Forelimb muscle (tissue), 1 donor: ENCODE data around the gene MOGAT3. TPM values are rescaled to one million over a fixed set of nuclear protein-coding genes. Genes with fewer than 3 reads are reported as not detected.

Source experiments
- DNase-seq: peaks from one replicate; pipeline ENCODE4 v3.0.0-alpha.2; 2013; ENCODE audit warnings: low read depth
- polyA plus RNA-seq: library from polyadenylated mRNA; unstranded; fragments of 120-200 nt; gene quantifications from one replicate; pipeline ENCODE4 v1.2.1, GENCODE V29; 2013; ENCODE audit not compliant: insufficient read length

MOGAT3 gene
- polyA plus RNA-seq, 1 donor: not detected

DNA sequence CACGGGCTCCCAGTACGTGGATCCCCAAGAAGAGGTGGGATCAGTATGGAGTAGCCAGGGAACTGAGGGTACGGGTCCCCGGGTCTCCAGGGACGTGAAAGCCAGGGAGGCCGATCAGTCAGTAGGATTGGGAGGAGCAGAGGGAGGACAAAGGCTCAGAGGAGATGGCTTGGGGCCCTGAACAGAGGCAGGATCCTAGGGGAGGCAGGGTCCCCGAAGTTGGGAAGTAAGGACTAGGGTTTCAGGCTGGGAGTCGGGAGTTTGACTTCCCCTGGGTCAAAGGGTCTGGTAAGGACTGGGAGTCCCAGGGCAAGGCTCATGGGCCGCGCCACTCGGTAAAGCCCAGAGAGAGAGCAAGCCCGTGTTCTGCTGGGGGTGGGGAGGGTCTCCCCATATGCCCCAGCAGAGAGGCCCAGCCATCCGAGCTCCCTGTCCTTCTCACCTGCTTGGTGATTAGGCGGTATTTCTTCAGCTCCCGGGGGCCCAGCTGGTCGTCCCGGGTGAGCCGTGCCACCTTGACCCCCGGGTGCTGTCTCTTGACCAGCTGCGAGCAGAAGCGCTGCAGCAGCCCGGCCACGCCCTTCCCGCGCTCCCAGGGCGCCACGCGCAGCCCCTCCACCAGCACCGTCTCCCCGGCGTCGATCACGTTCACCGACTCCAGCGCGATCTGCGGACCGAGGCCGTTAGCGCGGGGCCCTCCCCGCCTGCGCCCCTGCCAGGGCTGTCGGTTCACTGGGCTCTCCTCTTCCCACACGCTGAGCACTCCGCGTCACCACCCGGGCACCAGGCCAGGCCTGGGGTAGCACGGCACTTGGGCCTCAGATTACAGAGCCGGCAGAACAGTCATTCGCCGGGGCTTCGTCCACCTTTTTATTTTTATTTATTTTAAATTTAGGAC is 27.7 kb downstream of the MOGAT3 start:
- DNase-seq: no peak

GRCh38 chr7:101172005-101172853 is 28.6 kb downstream of the MOGAT3 start:
- DNase-seq: no peak

DNA sequence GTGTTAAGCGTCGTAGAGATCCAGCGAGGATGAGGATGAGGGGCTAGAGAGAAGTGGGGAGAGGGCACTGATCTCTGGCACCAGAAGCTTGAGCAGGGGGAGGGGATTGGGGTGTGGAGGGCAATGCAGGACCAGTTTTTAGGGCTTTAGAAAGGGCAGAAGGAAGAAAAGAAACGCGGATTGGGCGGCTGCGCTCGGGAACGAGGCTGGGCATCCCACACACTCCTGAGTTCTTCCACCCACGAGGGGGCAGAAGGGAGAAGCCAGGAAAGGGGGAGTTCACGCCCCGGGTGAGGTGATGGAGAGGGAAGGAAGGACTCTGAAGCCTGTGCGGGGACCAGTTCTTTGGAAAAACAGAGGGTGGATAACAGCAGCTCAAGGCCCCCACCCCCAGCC is 29.4 kb downstream of the MOGAT3 start:
- no peak for DNase-seq

DNA sequence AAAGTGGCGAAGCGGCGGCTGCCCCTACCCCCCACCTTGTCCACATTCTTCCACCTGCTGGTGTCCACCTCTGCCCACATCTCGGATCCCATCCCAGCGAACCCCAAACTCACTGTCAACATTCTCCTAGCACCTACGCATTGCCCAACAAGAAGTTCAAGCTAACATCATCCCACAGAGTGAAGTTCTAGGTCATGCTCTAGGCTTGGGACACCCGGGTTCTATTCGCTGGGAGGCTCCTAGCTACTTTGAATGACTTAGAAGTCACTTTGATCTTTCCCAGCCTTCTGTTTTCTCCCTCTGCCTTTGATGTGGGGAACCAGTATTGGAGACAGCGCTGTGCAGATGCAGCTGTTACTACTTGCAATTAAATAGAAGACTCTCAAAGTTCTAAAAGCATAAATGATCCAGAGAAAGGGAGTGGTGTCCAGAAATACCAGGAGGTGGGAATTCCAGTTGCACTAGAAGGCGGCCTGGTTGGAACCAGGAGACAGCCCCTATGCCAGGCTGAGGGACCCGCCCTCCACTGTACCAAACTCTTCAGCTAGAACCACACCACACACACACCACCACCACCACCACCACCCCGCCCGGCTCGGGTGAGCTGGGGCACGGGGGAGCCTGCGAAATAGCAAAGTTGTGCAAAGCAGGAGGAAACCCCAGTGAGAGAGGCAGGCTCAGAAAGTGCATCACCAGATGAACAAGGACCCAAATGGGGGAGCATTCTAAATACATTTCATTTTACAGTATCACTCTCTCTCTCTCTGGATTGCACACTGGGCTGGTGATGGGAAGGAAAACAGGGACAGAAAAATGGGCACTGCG is 30.0 kb downstream of the MOGAT3 start:
- DNase-seq: no peak

DNA sequence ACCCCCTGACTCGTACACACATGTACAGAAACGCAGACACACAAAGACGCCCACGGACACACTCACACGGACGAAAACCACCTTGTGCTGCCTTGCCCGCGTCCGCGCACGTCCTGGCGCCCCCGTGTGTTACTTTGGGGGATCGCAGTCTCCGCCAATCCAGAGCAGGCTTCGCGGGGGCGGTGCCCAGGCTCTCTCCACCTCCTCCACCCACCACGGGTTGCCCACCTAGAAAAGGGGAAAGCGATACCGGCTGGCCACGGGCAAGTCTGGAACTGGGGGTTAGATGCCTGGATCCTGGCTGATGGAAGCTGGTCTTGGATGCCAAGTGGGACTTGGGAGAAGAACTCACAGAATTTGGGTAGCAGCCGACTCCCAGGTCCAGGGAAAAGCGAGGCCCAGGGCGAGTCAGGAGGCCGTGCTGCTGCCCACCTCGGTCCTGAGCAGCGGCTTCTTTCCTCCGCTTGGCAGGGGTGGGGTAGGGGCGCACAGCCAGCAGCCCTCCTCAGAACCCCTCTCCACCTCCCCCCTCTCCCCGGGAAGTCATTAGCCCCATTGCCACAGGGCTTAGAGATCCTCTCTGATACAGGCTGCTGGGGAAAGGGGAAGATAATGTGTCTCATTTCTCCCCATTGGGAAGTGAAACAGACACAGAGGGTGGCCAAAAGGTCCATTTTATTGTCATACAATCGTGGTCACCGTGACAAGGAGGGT is 30.8 kb downstream of the MOGAT3 start:
- DNase-seq: no peak

DNA sequence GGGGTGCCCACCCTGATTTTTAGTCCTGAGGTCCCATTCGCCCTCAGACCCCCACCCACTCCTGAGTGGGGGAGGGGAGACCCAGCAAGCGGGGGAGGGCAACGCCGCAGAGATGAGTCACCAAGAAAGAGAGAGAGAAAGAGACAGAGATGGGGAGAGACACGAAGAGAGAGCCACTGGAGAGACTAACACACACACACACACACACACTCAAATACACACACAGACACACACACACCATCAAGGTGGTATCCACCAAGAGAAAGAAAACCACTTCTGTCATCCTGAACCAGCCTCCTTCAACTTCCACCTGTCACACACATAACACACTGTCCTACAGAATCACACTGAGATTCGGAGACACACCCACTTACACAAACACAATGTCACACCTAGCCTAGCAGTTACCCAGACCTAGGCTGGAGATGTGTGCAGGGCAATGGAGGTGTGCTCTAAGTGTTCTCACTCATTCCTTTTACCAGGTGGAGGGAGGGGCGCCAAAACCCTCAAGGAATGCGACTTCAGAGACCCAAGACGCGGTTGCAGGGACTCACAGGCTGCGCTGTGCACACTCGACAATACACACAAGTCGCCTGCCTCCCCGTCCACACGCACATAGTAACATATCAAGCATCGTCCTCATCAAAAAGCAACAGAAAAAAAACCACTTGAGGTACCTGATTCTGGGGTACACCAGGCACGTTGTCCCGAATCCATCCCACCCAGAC is 31.6 kb downstream of the MOGAT3 start:
- no peak for DNase-seq

- no peak for DNase-seq
Measured at GRCh38 chr7:101168412-101169049, 32.3 kb downstream of the MOGAT3 start.

DNA sequence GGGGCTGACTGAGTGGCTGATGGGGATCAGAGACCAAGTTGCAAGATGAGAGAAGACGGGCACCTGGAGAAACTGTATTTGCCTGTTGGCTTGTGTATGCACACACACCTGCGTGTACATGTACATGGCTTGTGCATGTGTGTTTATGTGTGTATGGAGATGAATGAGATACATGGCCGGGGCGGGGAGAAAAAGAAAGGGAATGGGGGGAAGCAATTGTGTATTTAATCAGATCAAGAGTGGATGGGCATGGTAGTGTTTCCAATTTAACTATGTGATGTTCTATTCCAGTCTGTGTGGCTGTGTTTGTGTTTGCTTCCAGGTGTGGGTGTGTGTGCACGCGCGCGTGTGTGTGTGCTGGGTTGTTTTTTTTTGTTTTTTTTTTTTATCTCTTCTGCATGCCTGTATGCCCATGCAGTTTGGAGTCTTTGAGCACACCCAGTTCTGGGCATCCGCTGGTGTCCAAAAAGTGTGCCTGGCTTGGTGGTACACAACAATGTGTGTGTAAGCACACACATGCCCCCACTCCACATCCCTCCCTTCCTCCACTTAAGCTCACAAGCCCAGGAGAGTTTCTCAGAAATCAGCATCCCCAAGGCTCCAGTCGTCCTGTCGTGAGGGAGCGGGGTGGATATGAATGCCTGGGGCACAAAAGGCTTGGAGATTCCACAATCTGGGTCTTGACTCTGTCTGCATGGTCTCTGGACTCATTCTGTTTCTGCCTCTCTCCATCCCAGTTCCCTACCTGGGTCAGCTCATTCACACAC is 33.0 kb downstream of the MOGAT3 start:
- no peak for DNase-seq

DNA sequence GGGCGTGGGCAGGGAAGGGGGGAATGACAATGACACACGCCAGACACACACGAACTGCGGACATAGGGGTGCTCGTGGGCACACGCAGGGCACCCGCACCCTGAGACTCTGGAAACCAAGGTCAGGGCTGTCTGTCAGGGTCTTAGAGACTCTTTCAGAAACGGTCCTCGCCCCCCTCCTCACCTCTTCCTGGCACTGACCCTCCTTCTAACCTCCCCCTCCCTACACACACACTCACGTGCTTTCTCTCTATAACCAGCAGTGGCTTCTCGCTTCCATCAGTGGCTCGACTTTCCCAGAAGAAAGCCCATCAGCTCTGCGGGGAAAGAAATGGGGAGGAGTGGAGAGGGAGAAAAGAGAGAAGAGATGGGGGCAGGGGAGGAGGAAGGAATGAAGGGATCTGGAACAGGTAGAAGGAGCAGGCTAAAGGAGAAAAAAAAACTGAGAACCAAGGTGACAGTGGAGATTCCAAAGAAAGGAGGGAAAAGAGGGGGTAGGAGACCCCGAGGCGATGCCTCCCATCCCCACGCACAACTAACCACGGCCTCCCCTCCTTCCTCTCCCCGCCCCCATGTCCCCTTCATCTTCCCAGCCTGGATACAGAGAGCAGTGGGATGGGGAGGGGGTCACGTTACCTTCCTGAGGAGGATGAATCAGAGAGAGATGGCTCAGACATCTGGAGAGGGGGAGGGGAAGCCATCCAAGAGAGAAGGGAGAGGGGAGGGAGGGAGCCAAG is 33.8 kb downstream of the MOGAT3 start:
- no peak for DNase-seq

DNA sequence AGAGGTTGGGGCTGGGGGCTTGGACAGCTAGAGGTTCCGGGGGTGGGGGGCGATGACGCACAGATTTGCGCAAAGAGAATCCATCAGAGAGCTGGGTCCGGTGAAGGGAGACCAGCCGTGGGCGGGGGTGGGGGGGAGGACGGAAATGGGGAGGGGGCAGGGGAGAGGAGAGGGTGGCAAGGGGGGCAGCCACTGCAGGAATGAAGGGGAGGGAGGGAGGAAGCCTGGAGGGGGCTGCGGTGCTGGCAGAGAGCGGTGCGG is 34.3 kb downstream of the MOGAT3 start:
- DNase-seq: no peak

DNA sequence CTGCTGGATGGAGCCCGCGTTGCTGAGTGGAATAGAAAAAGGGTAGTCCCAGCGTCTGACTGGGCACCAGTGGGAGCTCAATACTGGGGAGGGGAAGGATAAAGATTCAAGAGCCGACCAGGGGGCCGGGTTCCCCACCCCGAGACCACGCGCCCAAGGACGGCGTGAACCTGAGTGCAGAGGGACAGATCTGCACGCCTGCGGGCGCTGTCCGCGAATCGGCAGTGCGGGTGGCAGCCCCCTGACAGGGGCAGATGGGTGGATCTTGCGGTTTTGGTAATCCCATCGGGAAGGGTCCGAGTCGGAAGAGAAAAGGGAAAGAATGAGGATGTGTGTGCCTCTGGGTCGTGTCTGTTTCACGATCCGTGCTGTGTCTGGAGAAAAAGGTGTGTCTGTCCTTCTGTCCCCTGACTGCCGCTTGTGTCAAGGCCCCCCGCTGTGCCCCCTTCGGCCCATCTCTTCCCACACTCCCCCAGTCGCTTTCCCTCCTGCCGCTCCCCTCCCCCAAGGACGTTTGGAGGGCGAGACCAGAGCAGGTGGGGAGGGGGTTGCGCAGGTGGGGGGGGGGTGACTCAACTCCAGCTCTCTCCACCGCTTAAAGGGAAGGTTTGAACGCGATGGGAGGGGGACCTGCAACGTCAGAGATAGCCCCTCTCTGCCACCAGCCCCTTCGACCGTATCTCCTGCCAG is 34.7 kb downstream of the MOGAT3 start:
- DNase-seq: no peak

- DNase-seq: peak; percentile 54
Measured at GRCh38 chr7:101165075-101165957, 35.5 kb downstream of the MOGAT3 start, which contains the start of gene VGF. Gene VGF, minus strand, starts transcription at chr7:101165569. Its CDS starts 726 bp downstream, at chr7:101164843.

- no peak for DNase-seq
Measured at GRCh38 chr7:101164071-101164840, 36.6 kb downstream of the MOGAT3 start.

DNA sequence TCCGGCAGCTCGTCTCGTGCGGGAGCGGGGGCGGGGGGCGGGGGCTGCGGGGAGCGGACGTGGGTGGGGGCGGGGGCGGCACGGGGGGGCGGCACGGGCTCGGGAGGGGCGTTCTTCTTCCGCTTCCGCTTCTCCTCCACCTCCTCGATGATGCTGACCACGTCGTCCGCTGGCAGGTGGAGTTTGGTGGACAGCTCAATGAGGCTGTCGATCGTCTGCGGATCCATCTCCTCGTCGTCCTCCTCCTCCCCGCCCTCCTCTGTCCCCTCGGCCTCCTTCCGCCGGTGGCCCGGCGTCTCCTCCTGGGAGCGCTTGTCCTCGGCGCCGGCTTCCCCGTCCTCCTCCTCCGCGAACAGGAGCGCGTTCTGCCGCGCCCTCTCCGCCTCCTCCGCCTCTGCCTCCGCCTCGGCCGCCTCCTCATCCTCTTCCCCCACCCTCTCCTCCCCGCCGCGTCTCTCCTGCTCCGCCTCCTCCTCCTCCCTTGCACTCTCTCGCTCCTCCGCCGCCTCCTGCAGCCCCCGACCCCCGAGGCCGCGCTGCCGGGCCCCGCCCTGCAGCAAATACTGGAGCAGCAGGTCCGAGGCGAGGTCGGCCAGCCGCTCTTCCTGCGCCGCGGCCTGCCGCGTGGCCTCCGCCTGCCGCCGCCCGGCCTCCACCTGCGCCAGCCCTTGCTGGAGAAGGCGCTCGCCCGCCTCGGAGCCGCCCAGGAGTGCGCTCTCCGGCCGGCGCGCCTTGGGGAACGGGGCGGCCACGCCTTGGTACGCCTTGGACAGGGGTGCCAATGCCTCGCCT is 37.4 kb downstream of the MOGAT3 start:
- no peak for DNase-seq

DNA sequence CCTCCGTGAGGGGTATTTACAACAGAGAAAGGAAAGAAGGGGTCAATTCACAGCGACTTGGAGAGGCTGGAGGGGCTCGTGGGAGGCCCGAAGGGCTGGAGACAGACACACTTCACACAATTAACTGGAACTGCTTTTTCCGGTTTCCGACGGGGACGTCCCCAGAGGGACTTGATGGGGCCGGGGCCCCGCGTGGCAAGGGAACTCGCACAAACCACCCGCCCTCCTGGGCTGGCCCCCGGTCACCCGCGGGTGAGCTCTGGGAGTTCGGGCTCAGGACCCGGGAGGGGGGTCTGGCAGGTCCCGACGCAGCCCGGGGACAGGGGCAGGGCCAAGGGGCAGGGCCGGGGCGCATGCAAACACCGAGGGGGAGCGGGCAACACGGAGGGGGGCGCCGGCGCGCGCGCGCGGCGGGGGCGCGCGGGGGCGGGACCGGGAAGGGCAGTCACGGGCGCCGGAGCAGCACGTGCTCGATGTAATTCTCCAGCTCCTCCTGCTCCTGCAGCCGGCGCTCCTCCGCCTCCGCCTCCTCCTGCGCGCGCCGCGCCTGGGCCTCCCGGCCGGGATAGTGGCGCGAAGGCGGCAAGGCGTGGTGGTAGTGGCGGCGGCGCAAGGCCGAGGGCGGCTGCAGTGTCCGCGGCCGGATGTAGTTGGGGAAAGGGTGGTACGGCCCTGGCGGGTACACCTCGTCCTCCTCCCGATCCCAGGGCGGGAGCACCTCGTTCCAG is 38.1 kb downstream of the MOGAT3 start:
- no peak for DNase-seq
